Esophagus squamous epithelium (tissue), 5 donors: ENCODE results near the gene CA5A. TPM values are rescaled to one million over a fixed set of nuclear protein-coding genes. Genes with fewer than 3 reads are reported as not detected.
"Not testable (repeated sequence)": the region's sequence is repeated elsewhere in the genome, so short reads cannot be mapped to it uniquely, and the experiment has no call there.

ENCODE experiments used
- DNase-seq: peaks from one replicate; lab custom pipeline; 2025; lab: John Stamatoyannopoulos, UW
- H3K27ac ChIP-seq, 4 donors: fragments of 200-600 bp; sonication (generic); one replicate each; pipeline ENCODE4 v1.5.1; 2016 to 2019; ENCODE audit warnings: mild to moderate bottlenecking in 1 of 4
- H3K27me3 ChIP-seq, 4 donors: fragments of 200-600 bp; sonication (generic); 1 replicate in 3 of 4; 2 replicates in 1 of 4; pipeline versions ENCODE4 v1.5.1 to v1.6.0; 2017 to 2021; ENCODE audit warnings: antibody characterized with exemption in 1 of 4
- H3K36me3 ChIP-seq, 3 donors: fragments of 200-600 bp; sonication (generic); one replicate each; pipeline ENCODE4 v1.5.1; 2016 to 2019
- H3K4me1 ChIP-seq, 3 donors: fragments of 200-600 bp; sonication (generic); one replicate each; pipeline ENCODE4 v1.5.1; 2017 to 2019
- H3K4me3 ChIP-seq, 4 donors: fragments of 200-600 bp; sonication (generic); 1 replicate in 3 of 4; 2 replicates in 1 of 4; pipeline ENCODE4 v1.5.1; 2016 to 2019; ENCODE audit warnings: mild to moderate bottlenecking in 2 of 4, moderate library complexity in 1 of 4
- H3K9me3 ChIP-seq, 3 donors: fragments of 200-600 bp; sonication (generic); one replicate each; pipeline ENCODE4 v1.5.1; 2016 to 2019
- POLR2A ChIP-seq, 4 donors: fragments of 450-650 bp; IDR thresholded peaks; one replicate each; pipeline ENCODE4 v1.6.1; 2017; ENCODE audit warnings: antibody characterized with exemption in 4 of 4, mild to moderate bottlenecking in 4 of 4, moderate library complexity in 3 of 4
- WGBS, 2 donors: methylation state at CpG; one replicate each; pipeline ENCODE4 v1.1.5; 2018; 5-methylcytosine and 5-hydroxymethylcytosine counted together
- intact Hi-C: fragments of 100-400 bp; cut with DNase I; formaldehyde crosslinking; loops from one replicate; pipeline ENCODE4 v1.15.0; 2022
- total RNA-seq, 4 donors: library from RNA; depleted of rRNA; stranded (reverse); fragments of >200 nt; gene quantifications; one replicate each; pipeline ENCODE4 v1.1.0, GENCODE V29; 2016
- TF ChIP-seq, protein P1 (sequence below), 6 experiments: fragments of 450-650 bp in 4 of 6; fragments of 200-600 bp in 2 of 6; sonication (generic) in 2 of 6; IDR thresholded peaks; one replicate each; pipeline ENCODE4 v1.5.1; 2016 to 2019; ENCODE audit warnings: antibody characterized with exemption in 6 of 6, mild to moderate bottlenecking in 4 of 6, moderate library complexity in 4 of 6
- donor health status: DM: yes; HTN: yes; CAD: no.

CA5A gene
- total RNA-seq, 4 donors from 2014 or later = not detected

DNA sequence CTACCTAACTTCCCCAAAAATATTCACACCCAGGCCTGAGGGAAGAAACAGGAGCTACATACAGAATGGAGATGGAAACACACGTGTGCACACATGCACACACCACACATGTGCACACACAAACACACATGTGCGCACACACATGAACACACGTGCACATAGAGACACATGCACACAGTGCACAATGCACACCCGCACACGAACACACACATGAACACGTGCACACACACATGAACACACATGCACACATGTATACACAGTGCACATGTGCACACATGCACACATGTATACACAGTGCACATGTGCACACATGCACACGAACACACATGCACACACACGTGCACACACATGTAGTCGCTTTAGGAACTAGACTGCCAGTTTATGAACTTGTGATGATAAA, 18.8 kb downstream of the CA5A start:
- DNase-seq = no peak
- H3K4me1 ChIP-seq = peaks cover 0 to 18% (median 2%) of the 10 kb centered on the region in 3 donors
- H3K27me3 ChIP-seq = peaks cover 0 to 27% (median 0%) of the 10 kb centered on the region in 4 donors
- no peaks in the 10 kb centered on the region for H3K9me3 ChIP-seq
- H3K4me3 ChIP-seq = no peak overlapping the region
- 82 to 85% methylated on average over 9 of the region's 9 CpGs for WGBS, 2 donors
- TF ChIP-seq, protein P1, sequence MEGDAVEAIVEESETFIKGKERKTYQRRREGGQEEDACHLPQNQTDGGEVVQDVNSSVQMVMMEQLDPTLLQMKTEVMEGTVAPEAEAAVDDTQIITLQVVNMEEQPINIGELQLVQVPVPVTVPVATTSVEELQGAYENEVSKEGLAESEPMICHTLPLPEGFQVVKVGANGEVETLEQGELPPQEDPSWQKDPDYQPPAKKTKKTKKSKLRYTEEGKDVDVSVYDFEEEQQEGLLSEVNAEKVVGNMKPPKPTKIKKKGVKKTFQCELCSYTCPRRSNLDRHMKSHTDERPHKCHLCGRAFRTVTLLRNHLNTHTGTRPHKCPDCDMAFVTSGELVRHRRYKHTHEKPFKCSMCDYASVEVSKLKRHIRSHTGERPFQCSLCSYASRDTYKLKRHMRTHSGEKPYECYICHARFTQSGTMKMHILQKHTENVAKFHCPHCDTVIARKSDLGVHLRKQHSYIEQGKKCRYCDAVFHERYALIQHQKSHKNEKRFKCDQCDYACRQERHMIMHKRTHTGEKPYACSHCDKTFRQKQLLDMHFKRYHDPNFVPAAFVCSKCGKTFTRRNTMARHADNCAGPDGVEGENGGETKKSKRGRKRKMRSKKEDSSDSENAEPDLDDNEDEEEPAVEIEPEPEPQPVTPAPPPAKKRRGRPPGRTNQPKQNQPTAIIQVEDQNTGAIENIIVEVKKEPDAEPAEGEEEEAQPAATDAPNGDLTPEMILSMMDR (IDR thresholded peaks at IDR 0.05) = no peak
- TF ChIP-seq POLR2A (IDR thresholded peaks at IDR 0.05) = no peak
- intact Hi-C loops = no loop called here
- no peak overlapping the region for H3K27ac ChIP-seq
- H3K36me3 ChIP-seq = no peaks in the 10 kb centered on the region

DNA sequence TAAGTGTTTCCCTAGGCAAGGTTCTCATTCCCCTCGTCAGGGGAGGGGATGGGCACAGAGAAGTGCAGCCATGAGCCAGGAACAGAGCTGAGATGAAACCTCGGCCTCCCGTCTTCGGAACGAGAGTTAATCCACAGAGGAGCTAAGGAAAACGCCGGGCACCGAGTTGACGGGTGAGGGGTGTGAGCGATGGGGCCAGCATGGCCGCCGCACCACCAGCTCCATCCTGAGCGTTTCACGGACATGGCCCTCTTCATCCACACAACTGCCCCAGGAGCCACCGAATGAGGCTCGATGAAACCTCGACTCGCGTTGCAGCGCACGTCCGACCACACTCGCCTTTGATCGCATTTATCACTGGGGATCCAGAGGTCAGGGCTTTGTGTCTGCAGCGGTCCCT, 21.5 kb downstream of the CA5A start:
- Histone ChIP-seq H3K27me3 (peaks cover 0 to 49% (median 0%) of the 10 kb centered on the region in 4 donors), H3K36me3 (no peaks in the 10 kb centered on the region), H3K4me1 (peaks cover 0 to 22% (median 5%) of the 10 kb centered on the region in 3 donors), H3K9me3 (no peaks in the 10 kb centered on the region), H3K27ac (no peak overlapping the region), H3K4me3 (no peak overlapping the region)
- TF ChIP-seq, protein P1 (IDR thresholded peaks at IDR 0.05) = no peak
- TF ChIP-seq POLR2A (IDR thresholded peaks at IDR 0.05) = no peak
- intact Hi-C loops = no loop called here
- WGBS, 2 donors = 90 to 98% methylated on average over 10 to 22 of the region's 25 CpGs
- DNase-seq = no peak

DNA sequence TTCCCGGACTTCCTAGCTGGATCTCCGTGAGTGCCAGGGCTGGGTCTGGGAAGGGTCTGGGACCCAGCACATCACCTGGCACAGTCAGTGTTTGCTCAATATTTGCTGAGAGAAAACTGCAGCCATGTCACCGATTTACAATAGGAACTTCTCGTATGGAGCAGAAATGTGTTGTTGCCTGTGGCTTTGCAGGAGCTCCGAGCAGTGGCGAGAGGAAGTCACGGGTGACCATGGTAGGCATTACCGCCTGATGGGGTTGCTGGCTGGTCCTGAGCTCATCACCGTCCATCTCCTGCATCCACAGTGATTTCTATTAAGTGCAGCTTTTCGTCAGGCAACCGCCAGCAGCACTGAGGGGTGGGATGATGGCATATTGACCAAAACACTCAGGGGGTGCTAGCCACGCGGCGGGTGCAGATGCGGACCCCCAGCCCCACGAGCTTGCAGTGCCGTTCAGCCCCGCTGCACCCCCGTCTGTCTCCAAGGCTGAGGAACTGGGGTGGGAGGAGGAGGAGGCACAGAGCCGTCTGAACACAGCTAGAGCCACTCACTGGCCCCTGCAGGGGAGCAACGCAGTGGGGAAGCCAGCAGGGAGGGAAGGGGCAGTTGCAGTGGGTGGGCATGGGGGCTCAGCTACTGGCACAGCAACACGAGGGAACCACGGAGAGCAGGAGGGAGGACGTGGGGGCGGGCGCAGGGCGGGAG, 22.2 kb downstream of the CA5A start:
- WGBS, 2 donors = 79 to 81% methylated on average over 10 to 18 of the region's 27 CpGs
- intact Hi-C loops = not testable (repeated sequence)

DNA sequence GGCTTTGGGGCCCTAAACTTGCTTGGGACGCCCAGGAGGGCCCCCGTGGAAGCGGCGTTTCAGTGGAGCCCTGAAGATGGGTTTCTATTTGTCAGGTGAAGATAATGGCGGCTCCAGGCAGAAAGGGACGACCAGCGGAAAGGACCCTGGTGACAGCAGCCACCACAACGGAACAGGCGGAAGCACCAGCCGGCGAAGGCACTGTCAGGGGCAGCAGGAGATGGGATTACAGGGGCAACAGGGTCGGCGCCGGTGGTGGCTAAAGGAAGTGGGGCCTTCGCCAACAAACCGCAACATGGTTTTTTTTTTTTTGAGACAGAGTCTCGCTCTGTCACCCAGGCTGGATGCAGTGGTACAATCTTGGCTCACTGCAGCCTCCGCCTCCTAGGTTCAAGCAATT, 23.6 kb downstream of the CA5A start:
- H3K4me3 ChIP-seq, H3K9me3 ChIP-seq, H3K27ac ChIP-seq, DNase-seq, H3K36me3 ChIP-seq, intact Hi-C loops: not testable (repeated sequence)
- Histone ChIP-seq H3K27me3 (peaks cover 0 to 60% (median 0%) of the 10 kb centered on the region in 4 donors), H3K4me1 (peaks cover 0 to 15% (median 2%) of the 10 kb centered on the region in 3 donors)
- 79 to 80% methylated on average over 13 to 17 of the region's 18 CpGs for WGBS, 2 donors

More for the DNA sequence above, 22.2 kb downstream of the CA5A start:
- H3K9me3 ChIP-seq, DNase-seq, H3K4me3 ChIP-seq, H3K27ac ChIP-seq, H3K36me3 ChIP-seq: not testable (repeated sequence)
- H3K4me1 ChIP-seq = peaks cover 0 to 28% (median 5%) of the 10 kb centered on the region in 3 donors
- peaks cover 0 to 53% (median 0%) of the 10 kb centered on the region in 4 donors for H3K27me3 ChIP-seq

DNA sequence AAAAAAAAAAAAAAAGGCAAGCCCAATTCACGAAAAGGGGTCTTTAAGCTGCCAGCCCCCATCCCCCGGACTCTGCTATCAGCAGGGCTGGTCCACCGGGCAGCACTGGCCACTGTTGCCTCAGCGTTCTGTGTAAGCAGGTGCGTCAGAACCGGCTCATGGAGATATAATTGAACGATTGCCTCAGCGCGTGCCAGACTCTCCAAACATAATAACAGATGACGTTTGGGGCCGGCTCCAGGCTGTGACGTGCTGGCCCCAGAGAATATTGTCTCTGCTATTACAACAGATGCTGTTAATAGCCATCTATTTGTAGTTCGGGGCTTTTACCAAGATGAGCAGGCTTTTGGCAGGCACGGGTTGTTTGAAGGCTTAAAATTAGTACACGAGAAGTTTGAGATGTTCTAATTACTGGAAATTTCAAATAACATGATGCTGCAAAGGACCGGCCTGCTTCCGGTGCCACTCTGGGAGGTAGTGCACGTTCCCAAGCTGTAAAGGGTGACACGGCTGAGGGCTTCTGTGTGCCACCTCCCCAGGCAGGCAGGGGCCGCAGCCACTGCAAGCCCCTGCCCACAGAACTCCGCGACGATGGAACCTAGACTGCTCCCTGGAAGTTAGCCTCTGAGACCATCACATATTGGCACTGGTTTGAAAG, 25.1 kb downstream of the CA5A start:
- DNase-seq = not testable (repeated sequence)
- H3K27ac ChIP-seq = peak overlapping the region in 3 of 4 donors; percentile 67 to 79 (median 75)

DNA sequence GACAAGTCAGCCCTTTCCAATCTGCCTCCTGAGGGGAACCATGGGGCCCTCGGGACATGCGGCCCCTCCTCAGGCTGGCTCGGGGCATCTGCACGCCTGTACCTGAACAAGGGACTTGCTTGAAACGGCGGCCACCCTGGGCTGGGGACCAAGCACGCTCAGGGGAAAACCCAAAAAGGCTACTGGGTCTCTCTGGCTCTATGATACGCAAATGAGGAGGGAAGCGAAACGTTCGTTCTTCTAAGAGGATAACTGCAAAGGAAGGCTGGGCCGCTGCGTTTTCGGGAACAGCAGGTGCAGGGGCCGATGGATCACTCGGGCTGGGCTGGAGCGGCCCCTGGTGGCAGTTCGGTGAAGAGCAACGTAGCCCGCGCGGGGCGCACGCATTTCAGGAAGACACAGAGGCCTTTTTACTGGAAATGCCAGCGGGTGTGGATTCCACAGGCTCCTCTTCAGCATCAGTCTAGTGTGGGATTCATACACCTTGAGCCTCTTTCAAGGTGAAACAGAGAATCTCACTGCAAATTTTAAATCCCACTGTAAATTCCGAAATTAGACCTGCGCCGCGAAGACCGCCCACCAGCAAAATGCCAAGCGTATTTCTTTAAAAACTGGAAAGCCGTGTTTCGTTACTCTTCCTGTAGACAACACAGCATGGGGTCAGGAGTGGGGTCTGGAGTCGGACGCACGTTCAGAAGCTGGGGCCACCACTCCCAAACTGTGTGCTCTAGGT, 27.0 kb downstream of the CA5A start:
- DNase-seq, H3K36me3 ChIP-seq, intact Hi-C loops, H3K27ac ChIP-seq, H3K9me3 ChIP-seq, H3K4me3 ChIP-seq: not testable (repeated sequence)
- peaks cover 0 to 12% (median 2%) of the 10 kb centered on the region in 3 donors for H3K4me1 ChIP-seq
- peaks cover 0 to 63% (median 0%) of the 10 kb centered on the region in 4 donors for H3K27me3 ChIP-seq
- TF ChIP-seq, protein P1 (IDR thresholded peaks at IDR 0.05) = peak; percentile 85 to 93 (median 90)
- WGBS, 2 donors = 43 to 49% methylated on average over 20 to 22 of the region's 36 CpGs

More for the DNA sequence above, 25.1 kb downstream of the CA5A start:
- H3K27me3 ChIP-seq = peaks cover 0 to 69% (median 0%) of the 10 kb centered on the region in 4 donors
- H3K36me3 ChIP-seq, H3K9me3 ChIP-seq, H3K4me3 ChIP-seq, intact Hi-C loops: not testable (repeated sequence)
- 33 to 35% methylated on average over 10 to 23 of the region's 23 CpGs for WGBS, 2 donors
- peaks cover 0 to 12% (median 2%) of the 10 kb centered on the region in 3 donors for H3K4me1 ChIP-seq

DNA sequence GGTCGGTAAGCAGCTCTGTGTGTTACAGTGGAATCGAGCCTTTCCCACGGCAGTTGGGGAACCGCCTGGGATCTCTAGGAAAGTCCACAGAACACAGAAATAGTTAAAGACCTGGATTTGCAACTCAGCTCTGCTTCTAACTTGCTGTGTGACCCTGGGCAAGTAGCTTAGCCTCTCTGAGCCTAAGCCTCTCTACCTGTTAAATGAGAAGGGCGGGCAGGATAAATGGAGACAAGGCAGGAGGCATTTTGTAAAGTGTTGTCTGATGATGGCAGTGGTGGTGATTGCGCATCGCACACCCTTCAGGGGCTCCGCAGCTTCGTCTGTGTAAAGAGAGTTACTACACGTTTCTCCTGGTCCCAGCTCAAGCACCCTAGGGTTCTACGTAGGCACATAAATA, 28.2 kb downstream of the CA5A start:
- H3K9me3 ChIP-seq, H3K27ac ChIP-seq, intact Hi-C loops, H3K4me3 ChIP-seq, H3K36me3 ChIP-seq, DNase-seq: not testable (repeated sequence)
- Histone ChIP-seq H3K4me1 (peaks cover 0 to 12% (median 2%) of the 10 kb centered on the region in 3 donors), H3K27me3 (peaks cover 0 to 51% (median 0%) of the 10 kb centered on the region in 4 donors)
- 82 to 89% methylated on average over 8 to 11 of the region's 11 CpGs for WGBS, 2 donors

DNA sequence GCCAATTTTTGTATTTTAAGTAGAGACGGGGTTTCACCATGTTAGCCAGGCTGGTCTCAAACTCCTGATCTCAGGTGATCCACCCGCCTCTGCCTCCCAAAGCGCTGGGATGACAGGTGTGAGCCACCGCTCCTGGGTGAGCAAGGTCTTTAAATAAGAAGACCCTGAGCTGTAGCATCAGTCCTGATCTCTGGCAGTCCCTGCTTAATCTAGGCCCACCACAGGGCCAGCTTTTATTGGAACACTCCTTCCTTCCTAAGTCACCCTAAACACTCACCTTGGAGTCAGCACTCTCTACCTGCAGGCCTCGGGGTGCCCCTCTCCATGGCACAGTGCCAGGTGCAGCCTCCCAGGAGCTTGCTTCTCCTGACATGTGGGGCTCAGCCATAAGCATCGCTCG, 30.8 kb downstream of the CA5A start:
- H3K4me1 ChIP-seq, H3K4me3 ChIP-seq, DNase-seq, intact Hi-C loops, H3K36me3 ChIP-seq, H3K9me3 ChIP-seq, H3K27ac ChIP-seq: not testable (repeated sequence)
- WGBS, 2 donors = 29 to 83% methylated on average over 1 to 3 of the region's 7 CpGs
- peaks cover 0 to 38% (median 0%) of the 10 kb centered on the region in 4 donors for H3K27me3 ChIP-seq

DNA sequence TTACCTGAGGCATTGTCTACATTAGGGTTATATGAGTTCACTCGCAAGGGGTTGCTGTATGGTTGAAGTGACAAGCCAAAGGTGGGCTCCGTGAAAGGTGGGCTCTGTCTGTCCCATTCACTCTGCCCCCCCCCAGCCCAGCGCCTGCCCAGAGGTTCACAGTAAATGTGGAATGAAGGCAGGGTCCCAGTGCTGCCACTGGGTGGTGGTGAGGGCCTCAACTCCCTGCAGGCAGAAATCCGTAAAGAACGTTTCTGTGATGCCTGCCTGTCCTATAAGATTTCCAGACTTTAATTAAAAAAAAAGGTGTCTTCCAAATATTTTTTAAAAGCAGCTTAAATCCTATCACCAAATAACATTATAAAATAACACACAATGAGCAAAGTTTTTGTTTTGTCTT, 31.4 kb downstream of the CA5A start:
- H3K4me3 ChIP-seq, H3K9me3 ChIP-seq, intact Hi-C loops, DNase-seq, H3K36me3 ChIP-seq, H3K4me1 ChIP-seq, H3K27ac ChIP-seq: not testable (repeated sequence)
- 71 to 83% methylated on average over 2 to 3 of the region's 5 CpGs for WGBS, 2 donors
- H3K27me3 ChIP-seq = peaks cover 0 to 42% (median 0%) of the 10 kb centered on the region in 4 donors
